HG02885 (cell line): ENCODE results near the gene HMCES.
"Not testable (repeated sequence)": the region's sequence is repeated elsewhere in the genome, so short reads cannot be mapped to it uniquely, and the experiment has no call there.

ENCODE experiments used
- ATAC-seq: cut with Tn5 transposase; IDR thresholded peaks from one replicate; pipeline ENCODE4 v1.9.1; 2021; ENCODE audit warnings: mild to moderate bottlenecking; ENCODE audit not compliant: unreplicated experiment, poor library complexity

The HMCES gene

GRCh38 chr3:129343643-129344360 is 65.1 kb downstream of the HMCES start:
- ATAC-seq = no peak

DNA sequence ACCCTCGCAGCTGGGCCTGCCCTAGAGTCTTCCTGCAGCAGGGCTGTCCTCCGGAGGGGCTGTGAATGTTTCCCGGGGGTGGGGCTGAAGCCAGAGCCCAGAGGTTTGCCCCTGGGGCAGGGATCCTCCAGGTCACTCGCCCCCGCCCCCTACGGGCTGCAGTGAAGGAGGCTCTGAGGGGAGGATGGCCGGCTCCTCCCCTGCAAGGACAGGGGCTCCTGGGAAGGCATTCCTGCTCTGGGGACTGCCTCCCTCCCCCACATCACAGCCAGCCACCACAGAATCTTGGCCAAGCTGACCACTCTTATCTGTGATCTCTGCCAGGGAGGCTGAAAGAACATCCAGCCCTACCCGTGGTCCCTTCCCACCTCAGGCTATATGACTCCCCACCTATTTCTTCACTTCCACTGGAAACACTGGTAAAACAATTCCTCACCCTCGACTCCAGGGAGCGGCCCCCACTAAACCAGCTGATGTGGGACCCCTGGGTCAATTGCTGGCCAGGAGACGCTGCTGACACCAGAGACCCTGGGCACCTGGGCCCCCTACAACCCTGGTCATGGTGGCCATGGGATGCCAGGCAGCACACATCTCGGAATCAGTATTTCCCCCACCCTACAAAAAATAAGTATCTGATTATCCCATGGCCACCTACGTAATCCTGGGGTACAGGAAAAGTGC is 66.0 kb downstream of the HMCES start:
- no peak for ATAC-seq

DNA sequence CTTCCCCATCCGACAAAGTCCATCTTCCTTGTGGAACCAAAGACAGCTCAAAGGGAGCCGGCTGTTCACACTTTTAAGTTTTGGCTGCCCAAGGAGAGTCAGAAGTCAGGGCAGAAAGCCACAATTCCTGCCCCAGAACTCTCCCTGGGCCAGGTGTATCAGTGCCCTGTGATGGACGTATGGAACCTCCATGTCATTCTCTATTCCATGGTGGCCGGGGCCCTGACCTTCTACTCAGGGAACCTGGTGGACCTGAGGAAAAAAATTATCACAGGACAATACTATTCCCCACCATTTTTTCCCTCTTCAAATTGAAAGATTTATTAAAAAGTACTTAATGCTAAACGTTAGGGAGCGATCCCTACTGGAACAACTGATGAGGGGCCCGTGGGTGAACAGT is 66.6 kb downstream of the HMCES start:
- ATAC-seq = no peak

DNA sequence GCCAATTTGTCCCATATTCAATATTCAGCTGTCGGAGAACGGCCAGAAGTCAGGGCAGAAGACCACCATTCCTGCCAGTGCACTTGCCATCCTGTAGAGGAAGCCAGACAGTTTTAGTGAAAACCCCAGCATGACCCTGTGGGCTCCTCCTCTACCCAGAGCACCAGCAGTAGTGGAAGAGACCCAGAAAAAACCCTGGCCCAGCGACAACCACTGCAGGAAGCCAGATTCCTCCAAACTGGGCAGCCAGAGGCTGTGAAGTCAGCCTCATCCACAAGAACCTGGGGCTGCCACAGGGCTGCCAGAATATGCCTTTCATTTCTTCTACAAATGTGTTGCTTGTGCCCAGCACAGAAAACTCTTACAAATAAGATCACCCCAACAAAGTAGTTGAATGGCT is 67.3 kb downstream of the HMCES start:
- ATAC-seq = no peak

DNA sequence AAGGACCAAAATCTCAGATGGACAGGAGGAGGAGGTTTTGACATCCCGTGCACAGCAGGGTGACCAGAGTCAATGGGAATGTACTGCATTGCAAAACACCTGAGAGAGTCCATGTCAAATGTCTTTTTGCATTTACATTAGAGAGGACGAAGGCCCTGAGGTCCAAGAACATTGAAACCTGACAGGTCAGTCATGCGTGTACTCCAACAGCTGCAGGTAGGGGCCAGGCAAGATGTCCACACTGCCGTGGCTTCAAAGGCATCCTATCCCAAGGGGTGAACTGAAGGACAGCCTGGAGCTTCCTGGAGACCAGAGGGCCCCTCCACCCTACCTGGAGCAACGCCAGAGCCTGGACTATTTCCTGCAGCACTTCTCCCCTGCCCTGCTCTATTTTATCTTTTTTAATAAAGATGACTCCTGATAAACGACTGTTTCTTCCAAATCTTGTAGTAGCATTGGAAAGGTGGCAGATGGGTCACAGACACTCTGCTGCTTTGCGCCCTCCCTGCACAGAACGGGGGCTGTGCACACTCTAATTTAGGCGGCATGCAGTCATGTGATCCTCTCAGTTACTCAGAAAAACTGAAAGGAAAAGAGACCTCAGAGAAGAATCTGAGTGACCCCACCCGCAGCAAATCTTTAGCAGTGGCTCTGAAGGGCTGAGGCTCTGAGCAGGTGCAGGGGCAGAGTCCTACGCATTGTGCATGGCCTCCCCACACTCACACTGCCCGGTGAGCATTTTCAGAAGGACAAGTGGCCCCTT is 68.2 kb downstream of the HMCES start:
- ATAC-seq = no peak

GRCh38 chr3:129347458-129347845 is 68.8 kb downstream of the HMCES start:
- ATAC-seq = no peak

DNA sequence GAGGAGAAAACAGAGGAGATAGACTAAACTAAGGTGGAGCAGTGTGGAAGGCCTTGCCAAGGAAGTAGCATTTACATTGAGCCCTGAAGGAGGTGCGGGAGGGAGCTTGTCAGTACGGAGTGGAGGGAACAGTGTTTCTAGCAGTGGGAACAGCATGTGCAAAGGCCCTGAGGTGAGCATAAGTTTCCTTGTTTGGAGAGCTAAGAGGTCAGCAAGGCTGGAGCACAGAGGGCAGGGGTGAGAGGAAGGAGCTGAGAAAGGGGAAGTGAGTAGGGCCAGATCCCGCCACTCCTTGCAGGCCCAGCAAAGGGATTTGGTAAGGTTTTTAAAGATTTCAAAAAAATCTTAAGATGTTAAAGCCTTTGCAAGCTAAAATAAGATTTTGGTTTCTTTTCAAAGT is 70.1 kb downstream of the HMCES start:
- ATAC-seq = no peak

- not testable (repeated sequence) for ATAC-seq
Measured at GRCh38 chr3:129349169-129349568, 70.5 kb downstream of the HMCES start.

DNA sequence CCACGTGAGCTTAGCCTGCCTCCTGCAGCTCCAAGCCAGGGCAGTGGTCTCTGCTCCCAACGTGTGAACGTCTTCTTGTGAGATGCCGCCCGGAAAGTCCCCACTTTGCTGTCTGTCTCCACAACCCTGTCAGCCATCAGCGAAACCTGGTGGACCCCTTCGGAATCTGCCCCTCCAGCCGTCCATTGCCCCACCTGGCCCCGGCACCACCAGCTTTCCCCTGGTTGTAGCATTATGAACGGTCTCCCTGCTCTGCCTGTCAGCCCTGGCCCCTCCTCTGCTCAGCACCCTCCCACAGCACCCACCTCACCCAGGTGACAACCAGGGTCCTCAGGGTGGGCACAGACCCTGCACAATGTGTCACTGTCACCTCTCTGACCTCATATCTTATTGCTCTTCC is 71.1 kb downstream of the HMCES start:
- no peak for ATAC-seq

DNA sequence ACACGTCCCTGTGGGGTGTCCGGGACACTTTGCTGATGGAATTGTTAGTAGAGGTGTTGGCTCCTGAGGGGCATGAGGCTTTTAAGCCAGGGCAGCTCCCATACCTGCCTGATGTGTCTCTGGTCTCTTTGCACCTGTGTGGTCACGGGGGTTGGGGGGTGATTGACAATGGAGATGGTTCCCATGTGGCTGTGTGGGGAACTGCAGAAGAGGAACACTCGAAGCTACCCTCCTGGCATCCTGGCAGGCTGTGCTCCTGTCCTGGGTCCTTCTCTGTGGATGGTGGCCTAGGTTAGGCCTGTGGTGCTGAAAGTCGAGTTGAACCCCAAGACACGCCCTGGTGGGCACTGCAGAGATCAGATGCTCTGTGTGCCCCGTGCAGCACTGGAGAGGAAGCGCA is 73.4 kb downstream of the HMCES start:
- ATAC-seq = no peak

DNA sequence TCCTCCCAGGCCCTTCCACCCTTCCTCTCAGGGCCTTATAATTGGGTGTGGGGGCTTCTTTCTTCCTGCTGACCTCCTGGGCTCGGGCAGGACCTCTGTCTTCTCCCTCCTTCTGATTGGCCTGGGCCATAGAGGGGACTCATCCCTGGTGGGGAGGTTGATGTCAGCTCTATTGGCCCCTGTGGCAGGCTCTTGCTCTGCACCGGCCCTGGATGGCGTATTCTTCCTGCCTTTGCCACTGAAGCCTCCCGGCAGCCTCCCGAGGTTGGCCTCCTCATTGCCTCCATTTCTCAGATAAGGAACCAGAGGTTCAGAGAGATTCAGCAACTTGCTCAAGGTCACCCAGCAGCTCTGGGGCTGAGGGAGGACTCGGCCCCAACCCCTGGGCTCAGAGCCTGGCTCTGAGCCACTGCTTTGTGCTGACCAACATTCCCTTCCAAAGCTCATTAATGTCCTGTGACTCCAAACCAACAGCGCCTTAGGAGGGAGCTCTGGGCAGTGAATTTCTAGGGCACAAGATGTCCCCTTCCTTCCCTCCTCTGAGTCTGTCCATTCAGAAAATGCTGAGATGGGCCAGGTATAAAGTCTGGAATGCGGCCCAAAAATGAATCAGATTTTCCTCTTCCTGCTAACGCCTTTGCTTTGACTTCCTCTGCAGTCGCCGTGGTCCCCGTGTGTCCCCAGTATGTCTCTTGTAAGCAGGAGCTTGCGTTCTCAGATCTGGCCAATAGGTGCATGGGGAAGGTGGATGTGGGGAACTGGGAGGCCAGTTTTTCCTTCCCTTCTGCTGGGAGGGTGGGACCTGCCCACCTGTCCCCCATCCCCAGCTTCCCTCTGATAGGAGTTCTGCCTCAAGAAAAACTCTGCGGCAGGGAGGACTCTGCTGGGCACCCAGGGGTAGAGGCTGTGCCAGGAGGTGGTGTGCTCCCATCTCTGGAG is 74.2 kb downstream of the HMCES start:
- no peak for ATAC-seq

DNA sequence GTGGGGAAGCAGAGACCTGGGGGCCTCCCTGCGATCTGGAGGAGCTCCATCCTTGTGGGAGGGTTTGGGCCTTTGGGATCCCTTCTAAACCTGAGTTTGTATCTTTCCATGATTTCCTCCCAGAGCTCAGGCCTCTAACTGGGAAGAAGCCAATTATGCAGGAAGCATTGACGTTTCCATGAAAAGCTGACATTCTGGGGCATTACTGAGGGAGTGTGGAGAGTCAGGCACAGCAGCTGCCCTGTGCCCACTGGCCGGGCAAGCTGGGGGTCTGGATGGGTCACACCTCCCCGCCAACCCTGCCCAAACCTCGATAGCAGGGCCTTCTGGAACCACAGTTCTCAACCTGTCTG is 74.9 kb downstream of the HMCES start:
- ATAC-seq = no peak
